ENCODE data around the gene MON1A.

The MON1A gene

DNA sequence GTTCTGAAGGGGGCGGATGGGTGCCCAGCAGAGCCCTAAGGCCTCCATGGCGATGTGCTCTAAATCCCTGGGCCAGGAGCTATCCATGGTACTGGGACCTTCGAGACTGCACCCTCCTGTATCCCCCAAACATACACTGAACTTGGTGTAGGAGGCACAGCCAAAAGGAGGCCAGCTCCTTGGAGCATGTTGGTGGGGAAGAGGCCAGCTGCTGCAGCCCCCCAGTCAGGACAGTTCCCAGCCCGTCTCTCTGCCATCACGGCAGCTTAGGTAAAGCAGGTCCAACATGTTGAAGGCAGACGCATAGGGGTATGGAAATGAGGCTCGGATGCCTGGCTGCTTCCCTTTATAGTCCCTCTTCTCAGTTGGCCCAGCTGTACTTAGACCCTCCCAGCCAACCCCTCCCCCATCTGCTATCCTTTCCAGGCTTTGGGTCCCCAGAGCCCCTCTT, 61.7 kb downstream of the MON1A start:
- peaks cover 24% of the 10 kb centered on the region for H3K27me3 ChIP-seq (ENCODE audit: insufficient read depth, poor library complexity, severe bottlenecking)
- peak in 1 of 2 experiments; percentile 35 for DNase-seq (ENCODE audit: low read depth in 1 of 2, low spot score in 1 of 2)
- no peak overlapping the region for H3K27ac ChIP-seq (replicated peaks)
- no peak overlapping the region for H3K4me3 ChIP-seq (replicated peaks; ENCODE audit: insufficient read depth, low read length)
- TF ChIP-seq, protein P1, sequence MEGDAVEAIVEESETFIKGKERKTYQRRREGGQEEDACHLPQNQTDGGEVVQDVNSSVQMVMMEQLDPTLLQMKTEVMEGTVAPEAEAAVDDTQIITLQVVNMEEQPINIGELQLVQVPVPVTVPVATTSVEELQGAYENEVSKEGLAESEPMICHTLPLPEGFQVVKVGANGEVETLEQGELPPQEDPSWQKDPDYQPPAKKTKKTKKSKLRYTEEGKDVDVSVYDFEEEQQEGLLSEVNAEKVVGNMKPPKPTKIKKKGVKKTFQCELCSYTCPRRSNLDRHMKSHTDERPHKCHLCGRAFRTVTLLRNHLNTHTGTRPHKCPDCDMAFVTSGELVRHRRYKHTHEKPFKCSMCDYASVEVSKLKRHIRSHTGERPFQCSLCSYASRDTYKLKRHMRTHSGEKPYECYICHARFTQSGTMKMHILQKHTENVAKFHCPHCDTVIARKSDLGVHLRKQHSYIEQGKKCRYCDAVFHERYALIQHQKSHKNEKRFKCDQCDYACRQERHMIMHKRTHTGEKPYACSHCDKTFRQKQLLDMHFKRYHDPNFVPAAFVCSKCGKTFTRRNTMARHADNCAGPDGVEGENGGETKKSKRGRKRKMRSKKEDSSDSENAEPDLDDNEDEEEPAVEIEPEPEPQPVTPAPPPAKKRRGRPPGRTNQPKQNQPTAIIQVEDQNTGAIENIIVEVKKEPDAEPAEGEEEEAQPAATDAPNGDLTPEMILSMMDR (IDR thresholded peaks at IDR 0.05; ENCODE audit: insufficient read depth, low read length), result no peak
- TF ChIP-seq, protein P2, sequence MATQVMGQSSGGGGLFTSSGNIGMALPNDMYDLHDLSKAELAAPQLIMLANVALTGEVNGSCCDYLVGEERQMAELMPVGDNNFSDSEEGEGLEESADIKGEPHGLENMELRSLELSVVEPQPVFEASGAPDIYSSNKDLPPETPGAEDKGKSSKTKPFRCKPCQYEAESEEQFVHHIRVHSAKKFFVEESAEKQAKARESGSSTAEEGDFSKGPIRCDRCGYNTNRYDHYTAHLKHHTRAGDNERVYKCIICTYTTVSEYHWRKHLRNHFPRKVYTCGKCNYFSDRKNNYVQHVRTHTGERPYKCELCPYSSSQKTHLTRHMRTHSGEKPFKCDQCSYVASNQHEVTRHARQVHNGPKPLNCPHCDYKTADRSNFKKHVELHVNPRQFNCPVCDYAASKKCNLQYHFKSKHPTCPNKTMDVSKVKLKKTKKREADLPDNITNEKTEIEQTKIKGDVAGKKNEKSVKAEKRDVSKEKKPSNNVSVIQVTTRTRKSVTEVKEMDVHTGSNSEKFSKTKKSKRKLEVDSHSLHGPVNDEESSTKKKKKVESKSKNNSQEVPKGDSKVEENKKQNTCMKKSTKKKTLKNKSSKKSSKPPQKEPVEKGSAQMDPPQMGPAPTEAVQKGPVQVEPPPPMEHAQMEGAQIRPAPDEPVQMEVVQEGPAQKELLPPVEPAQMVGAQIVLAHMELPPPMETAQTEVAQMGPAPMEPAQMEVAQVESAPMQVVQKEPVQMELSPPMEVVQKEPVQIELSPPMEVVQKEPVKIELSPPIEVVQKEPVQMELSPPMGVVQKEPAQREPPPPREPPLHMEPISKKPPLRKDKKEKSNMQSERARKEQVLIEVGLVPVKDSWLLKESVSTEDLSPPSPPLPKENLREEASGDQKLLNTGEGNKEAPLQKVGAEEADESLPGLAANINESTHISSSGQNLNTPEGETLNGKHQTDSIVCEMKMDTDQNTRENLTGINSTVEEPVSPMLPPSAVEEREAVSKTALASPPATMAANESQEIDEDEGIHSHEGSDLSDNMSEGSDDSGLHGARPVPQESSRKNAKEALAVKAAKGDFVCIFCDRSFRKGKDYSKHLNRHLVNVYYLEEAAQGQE (IDR thresholded peaks at IDR 0.05; ENCODE audit: insufficient replicate concordance, low read depth), result peak; percentile 99

DNA sequence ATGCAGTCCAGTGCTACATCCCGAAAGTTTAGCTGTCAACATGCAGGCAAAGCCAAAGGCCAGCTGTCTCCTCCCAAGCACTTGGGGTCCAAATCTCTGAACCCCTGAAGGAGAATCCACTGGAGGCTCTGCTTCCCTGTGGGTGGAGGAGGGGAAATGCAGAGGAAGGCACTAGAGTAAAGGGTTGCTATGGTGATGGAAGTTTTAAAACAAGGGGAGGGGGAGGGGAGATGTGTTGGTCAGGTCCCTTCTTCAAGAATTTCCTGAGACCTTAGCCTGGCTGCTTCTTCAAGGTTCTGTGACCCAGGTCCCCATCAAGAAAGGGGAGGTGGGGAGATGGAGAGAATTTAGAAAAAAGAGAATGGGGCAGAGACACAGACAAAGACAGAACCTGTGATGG, 62.2 kb downstream of the MON1A start:
- TF ChIP-seq, protein P1 (IDR thresholded peaks at IDR 0.05; ENCODE audit: insufficient read depth, low read length), result no peak
- no peak for TF ChIP-seq GABPA (IDR thresholded peaks at IDR 0.05; ENCODE audit: low read depth)
- no peak for TF ChIP-seq POLR2AphosphoS5 (IDR thresholded peaks at IDR 0.05; ENCODE audit: low read depth)
- Histone ChIP-seq H3K27ac (replicated peaks) (no peak overlapping the region), H3K4me3 (replicated peaks; ENCODE audit: insufficient read depth, low read length) (no peak overlapping the region), H3K27me3 (ENCODE audit: insufficient read depth, poor library complexity, severe bottlenecking) (peaks cover 24% of the 10 kb centered on the region)
- no peak for DNase-seq (ENCODE audit: low read depth in 1 of 2, low spot score in 1 of 2)

DNA sequence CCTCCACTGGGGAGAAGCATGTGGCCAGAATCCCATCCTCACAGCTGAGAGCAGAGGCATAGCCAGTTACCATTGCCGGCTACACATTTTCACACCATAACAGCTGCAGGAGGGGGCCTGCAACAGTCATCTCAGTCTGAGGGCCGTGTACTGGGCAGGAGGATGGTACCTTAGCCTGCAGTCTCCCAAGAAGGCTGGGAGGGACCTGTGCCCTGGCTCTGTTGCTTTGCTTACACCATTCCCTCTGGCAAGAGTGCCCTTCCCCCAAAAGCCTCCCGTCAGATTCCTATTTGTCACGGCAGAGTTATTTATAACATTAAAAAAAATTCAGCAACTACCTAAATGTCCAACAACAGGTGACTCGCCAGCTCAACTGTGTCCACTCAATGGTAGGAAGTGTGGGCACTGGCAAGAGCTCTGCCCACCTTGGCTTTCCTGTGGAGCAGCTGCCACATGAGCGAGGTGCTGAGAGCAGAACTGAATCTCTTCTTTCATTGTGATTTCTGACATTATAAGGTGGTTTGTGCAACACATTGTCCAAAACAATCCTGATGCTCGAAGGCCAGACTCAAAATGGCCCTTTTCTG, 64.3 kb downstream of the MON1A start:
- H3K4me3 ChIP-seq (replicated peaks; ENCODE audit: insufficient read depth, low read length), result no peak overlapping the region
- TF ChIP-seq, protein P1 (IDR thresholded peaks at IDR 0.05; ENCODE audit: insufficient read depth, low read length), result no peak
- TF ChIP-seq GABPA (IDR thresholded peaks at IDR 0.05; ENCODE audit: low read depth) (no peak), POLR2AphosphoS5 (IDR thresholded peaks at IDR 0.05; ENCODE audit: low read depth) (no peak), SPI1 (IDR thresholded peaks at IDR 0.05; ENCODE audit: borderline replicate concordance, low read depth) (no peak)
- TF ChIP-seq, protein P2 (IDR thresholded peaks at IDR 0.05; ENCODE audit: insufficient replicate concordance, low read depth), result no peak
- H3K27me3 ChIP-seq (ENCODE audit: insufficient read depth, poor library complexity, severe bottlenecking), result peaks cover 21% of the 10 kb centered on the region
- DNase-seq (ENCODE audit: low read depth in 1 of 2, low spot score in 1 of 2), result no peak
- no peak overlapping the region for H3K27ac ChIP-seq (replicated peaks)

DNA sequence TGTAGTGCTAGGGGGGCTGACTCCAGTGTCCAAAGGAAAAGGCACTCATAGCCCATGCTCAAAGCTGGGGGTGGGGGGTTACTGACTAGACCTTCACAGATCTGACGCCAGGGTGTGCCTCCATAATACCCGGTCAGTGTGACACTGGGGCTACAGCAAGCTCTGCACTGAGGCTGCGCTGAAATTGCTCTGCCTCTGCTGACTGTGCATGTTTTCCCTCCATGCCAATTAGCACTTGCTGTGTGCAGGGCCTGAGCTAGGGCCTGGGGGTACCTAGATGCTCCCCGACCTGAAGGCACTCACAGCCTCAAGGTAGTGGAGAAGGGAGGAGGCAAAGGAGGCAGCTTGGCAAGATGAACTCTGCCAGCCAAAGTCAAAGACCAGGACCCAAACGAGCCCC, 65.1 kb downstream of the MON1A start:
- H3K27me3 ChIP-seq (ENCODE audit: insufficient read depth, poor library complexity, severe bottlenecking), result peaks cover 21% of the 10 kb centered on the region
- TF ChIP-seq, protein P1 (IDR thresholded peaks at IDR 0.05; ENCODE audit: insufficient read depth, low read length), result no peak
- TF ChIP-seq, protein P2 (IDR thresholded peaks at IDR 0.05; ENCODE audit: insufficient replicate concordance, low read depth), result no peak
- no peak for TF ChIP-seq GABPA (IDR thresholded peaks at IDR 0.05; ENCODE audit: low read depth)
- TF ChIP-seq SPI1 (IDR thresholded peaks at IDR 0.05; ENCODE audit: borderline replicate concordance, low read depth), result no peak
- no peak for TF ChIP-seq POLR2AphosphoS5 (IDR thresholded peaks at IDR 0.05; ENCODE audit: low read depth)
- no peak overlapping the region for H3K27ac ChIP-seq (replicated peaks)
- DNase-seq (ENCODE audit: low read depth in 1 of 2, low spot score in 1 of 2), result no peak
- no peak overlapping the region for H3K4me3 ChIP-seq (replicated peaks; ENCODE audit: insufficient read depth, low read length)
